Inflammatory macrophage treated with lipopolysaccharide for 1 hour (primary cell): ENCODE results near the gene GPC6.

Source experiments
- DNase-seq, 2 donors: peaks; one replicate each; pipeline ENCODE4 v3.0.0-alpha.2; 2020 to 2022

The GPC6 gene

DNA sequence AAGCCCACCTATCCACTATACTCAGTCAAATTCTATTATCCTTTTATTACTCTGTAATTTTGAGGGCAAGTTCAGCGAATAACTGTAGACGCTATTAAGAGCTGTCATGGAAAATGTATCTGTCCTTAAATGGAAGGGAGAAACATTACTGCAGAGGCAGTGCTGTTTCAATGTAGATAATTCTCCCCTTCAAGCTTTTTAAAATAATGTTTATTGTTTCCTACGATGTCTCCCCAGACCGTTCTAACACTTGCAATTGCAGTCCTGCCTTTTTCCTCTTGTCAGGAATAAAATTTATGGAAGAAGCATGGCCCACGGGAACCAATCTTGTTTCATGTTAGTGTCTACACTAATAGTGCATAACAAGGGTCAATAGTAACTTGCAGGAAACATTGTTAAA is 159.5 kb downstream of the GPC6 start:
- DNase-seq = no peak

GRCh38 chr13:93388701-93389100 is 162.1 kb downstream of the GPC6 start:
- no peak for DNase-seq

GRCh38 chr13:93397619-93398018 is 171.0 kb downstream of the GPC6 start:
- DNase-seq = no peak

- no peak for DNase-seq
Observed at GRCh38 chr13:93398167-93399035, 171.8 kb downstream of the GPC6 start.

DNA sequence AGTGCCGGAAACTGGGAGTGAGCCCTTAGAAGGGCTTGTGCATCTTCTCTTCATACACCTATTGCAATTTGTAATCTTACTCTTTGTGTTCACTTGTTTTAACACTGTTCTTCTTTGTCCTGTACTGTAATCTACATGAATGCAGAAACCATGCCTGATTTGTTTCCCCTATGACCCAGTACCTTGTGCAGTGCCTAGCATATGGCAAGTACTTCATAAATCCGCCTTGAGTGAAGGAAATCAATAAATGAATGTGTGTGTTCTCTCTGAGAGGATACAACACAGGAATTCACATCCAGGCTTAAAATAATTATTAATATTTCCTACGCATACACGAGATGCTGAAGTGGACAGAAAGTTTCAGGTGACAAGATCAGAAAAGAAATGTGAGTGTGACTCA is 172.6 kb downstream of the GPC6 start:
- DNase-seq = no peak

- no peak for DNase-seq
Observed at GRCh38 chr13:93406136-93406535, 179.5 kb downstream of the GPC6 start.

- no peak for DNase-seq
Observed at GRCh38 chr13:93407551-93407950, 180.9 kb downstream of the GPC6 start.

DNA sequence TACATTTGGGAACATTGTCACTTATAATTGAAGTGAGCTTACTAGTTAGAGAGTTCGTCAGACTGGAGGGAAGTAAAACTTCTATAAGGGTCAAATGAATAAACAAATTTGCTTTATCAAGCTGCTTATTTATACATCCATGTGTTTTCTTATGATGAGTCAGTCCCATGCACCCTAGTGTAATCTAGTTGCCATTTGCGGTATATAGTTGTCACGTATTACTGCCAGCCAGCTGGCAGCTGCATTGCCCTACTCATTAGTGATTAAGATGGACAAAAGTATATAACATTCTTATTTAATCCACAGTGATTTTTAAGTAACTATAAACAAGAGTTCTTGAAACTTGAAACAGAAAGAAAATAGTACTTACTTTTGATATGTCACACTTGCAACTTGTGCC is 182.4 kb downstream of the GPC6 start:
- DNase-seq = no peak

DNA sequence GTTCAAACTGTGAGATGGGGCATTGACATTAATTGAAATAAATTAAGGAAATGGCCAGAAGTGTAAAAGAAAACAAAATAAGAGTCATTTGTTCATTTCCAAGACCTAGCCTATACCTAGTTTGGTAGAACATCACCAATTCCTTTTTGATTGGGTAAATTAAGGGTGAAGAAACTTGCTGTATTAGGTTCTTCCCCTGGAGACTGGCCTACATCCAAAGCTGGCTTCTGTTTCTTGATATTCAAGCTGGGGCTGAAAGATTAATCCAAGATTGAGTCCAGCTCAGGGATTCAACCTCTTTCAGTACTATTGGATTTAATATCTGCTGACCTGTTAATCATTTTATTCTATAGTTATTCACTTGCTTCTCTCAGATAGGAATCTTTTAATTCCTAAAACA is 183.2 kb downstream of the GPC6 start:
- DNase-seq = no peak

DNA sequence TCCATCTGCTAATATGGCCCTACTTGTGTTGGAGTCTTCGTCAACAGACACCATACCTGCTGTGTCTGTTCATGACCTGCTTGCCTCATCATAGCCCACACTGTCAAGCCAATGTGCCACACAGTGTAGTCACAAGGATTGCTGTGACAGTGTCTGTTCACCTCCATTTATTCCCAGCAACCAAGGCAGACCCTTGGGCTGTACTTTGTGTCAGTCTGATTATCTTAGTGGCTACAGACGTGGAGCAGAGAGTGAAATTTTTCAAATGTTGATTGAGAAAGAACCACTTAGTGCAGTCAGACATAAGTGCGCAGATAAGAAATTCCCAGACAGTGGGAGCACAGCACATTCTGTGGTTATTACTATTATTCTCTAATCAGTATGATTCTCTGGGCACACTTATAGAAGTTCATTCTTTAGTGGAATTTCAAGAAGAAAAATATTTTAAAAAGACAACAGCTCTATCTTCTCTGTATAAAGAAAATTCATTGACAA is 184.6 kb downstream of the GPC6 start:
- no peak for DNase-seq

- no peak for DNase-seq
Observed at GRCh38 chr13:93412676-93413075, 186.1 kb downstream of the GPC6 start.

- no peak for DNase-seq
Observed at GRCh38 chr13:93413972-93414717, 187.5 kb downstream of the GPC6 start.

DNA sequence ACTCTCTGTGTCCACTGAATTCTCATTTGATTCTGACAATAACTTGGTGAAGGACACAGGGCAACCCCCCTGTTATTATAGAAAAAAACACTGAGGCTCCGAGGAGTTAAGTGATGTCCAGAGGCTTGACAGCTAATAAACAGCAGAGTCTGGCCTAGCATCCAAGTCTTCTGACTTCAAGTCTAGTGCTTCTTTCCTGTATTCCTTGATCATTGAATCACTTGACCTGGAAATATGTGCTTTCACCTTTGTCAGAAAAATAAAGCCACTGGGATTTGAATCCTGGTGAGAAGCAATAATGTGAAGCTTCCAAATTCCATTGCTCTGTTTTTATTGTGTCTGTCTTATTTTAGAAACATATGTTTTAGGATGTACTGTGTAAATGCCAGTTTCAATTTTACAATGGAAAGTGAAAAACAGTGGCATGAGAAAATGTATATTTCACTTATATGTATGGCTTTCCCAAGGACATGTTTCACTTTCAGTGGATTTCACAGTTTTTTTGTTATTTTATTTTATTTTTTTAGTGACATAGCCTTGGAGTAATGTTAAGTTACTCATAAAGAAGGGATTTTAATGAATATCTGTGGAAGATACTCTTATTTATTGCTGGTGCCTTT is 190.2 kb downstream of the GPC6 start:
- no peak for DNase-seq

- no peak for DNase-seq
Observed at GRCh38 chr13:93418398-93418797, 191.8 kb downstream of the GPC6 start.

GRCh38 chr13:93420206-93420605 is 193.6 kb downstream of the GPC6 start:
- DNase-seq = no peak

GRCh38 chr13:93420887-93421286 is 194.3 kb downstream of the GPC6 start:
- no peak for DNase-seq

DNA sequence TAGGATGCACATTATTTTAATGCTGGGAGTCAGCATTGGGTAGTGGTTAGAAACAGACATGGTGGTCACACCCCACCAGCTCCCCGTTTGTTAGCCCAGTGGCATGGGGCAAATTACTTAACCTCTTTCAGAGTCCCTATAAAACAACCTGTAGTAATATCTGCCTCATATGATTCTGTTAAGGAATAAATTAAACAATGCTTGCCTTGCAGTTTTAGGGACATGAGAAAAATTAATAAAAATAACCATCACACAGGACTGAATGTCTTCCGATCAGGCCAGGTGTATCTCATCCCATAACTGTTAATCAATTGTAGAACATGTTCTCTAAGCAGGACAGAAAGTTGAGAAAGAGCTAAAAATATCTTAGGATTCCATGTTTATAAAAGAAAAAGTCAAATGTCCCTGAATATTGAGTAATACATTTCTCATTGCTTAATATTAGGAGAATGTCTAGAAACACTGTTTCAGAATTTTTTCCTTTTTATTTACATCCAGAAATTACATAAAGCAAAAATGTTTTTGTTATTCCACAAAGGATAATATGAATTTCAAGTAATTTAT is 196.5 kb downstream of the GPC6 start:
- DNase-seq = no peak

- DNase-seq = no peak
Observed at GRCh38 chr13:93425411-93425810, 198.8 kb downstream of the GPC6 start.

DNA sequence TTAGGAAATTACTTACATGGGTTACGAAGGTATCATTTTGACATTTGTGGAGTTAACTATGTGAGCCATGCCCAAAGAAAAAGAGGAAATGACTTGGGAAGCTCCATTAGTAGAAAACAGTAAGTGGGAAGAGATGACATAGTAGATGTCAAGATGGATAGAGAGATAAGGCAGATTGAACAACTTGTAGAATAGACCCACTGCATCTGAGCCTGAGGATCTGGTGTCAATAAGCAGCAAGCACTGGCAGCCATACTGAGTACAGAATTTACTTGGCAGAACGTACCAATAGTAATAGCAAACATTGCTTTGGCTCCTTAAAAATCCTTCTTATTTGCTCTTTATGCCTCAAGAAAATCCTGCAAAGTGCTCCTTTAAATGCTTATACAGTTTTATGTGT is 203.8 kb downstream of the GPC6 start:
- DNase-seq = no peak

DNA sequence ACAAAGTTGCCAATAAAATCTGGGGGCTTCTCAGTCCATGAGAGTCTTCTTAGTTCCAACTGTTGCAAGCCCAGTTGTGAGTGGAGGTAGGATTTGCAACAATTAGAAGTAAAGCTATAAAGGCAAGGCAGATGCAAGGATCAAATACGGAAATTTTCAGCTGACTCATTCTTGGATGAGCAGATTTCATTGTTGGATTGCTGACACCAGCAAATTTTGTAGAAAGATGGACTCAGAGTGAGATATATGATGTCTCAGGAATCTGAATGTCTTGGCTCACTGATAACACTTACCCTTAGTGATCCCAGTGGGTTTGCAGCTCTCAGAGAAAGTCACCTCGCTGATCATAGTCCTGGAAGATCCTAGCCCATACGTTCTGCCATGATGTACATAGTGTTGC is 209.0 kb downstream of the GPC6 start:
- DNase-seq = no peak

GRCh38 chr13:93437081-93437480 is 210.5 kb downstream of the GPC6 start:
- no peak for DNase-seq

GRCh38 chr13:93446238-93446637 is 219.6 kb downstream of the GPC6 start:
- no peak for DNase-seq

DNA sequence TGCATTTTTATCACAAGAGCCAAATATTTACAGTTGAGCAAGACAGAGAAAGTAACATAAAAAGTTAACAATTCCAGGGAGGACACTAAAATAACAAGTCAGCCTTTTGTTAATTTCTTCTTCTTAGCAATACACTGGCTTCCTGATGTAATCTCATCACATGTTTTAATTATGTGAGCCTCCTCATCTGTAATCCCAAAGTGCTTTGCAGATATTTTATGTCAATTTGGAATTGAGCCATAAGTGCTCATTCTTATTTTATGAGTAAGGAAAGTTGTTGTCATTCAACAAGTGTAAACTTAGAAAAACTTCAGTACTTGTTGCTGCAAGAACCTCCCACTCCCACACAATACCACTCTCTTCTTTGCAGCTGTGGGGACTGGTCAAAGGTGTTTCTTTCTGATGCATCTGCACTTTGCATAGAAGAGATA is 223.6 kb downstream of the GPC6 start:
- no peak for DNase-seq
